NB4 (cell line): ENCODE results near the gene HYCC1.

ENCODE experiments used
- CTCF ChIP-seq: IDR thresholded peaks from one replicate; pipeline ENCODE4 v1.5.1; 2012; ENCODE audit warnings: low read depth, low read length
- MYC ChIP-seq: IDR thresholded peaks from 2 replicates; pipeline ENCODE4 v1.6.1; 2011; ENCODE audit warnings: low read depth, low read length
- POLR2A ChIP-seq: IDR thresholded peaks from 2 replicates; pipeline ENCODE4 v1.6.1; 2011; ENCODE audit warnings: mild to moderate bottlenecking; ENCODE audit not compliant: insufficient read length; ENCODE audit errors: extremely low read depth

- TF ChIP-seq CTCF = no peak
- no peak for TF ChIP-seq POLR2A
- no peak for TF ChIP-seq MYC
Observed at GRCh38 chr7:23062452-23062851, 48.5 kb upstream of the HYCC1 start.
